Measurements from ENCODE around the gene EGFR.

DNA sequence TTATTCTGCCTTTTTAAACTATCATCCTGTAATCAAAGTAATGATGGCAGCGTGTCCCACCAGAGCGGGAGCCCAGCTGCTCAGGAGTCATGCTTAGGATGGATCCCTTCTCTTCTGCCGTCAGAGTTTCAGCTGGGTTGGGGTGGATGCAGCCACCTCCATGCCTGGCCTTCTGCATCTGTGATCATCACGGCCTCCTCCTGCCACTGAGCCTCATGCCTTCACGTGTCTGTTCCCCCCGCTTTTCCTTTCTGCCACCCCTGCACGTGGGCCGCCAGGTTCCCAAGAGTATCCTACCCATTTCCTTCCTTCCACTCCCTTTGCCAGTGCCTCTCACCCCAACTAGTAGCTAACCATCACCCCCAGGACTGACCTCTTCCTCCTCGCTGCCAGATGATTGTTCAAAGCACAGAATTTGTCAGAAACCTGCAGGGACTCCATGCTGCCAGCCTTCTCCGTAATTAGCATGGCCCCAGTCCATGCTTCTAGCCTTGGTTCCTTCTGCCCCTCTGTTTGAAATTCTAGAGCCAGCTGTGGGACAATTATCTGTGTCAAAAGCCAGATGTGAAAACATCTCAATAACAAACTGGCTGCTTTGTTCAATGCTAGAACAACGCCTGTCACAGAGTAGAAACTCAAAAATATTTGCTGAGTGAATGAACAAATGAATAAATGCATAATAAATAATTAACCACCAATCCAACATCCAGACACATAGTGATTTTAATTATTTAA, 151.7 kb downstream of the EGFR start:
- TF ChIP-seq POLR2A (IDR thresholded peaks at IDR 0.05): no peak
- TF ChIP-seq, protein P1, sequence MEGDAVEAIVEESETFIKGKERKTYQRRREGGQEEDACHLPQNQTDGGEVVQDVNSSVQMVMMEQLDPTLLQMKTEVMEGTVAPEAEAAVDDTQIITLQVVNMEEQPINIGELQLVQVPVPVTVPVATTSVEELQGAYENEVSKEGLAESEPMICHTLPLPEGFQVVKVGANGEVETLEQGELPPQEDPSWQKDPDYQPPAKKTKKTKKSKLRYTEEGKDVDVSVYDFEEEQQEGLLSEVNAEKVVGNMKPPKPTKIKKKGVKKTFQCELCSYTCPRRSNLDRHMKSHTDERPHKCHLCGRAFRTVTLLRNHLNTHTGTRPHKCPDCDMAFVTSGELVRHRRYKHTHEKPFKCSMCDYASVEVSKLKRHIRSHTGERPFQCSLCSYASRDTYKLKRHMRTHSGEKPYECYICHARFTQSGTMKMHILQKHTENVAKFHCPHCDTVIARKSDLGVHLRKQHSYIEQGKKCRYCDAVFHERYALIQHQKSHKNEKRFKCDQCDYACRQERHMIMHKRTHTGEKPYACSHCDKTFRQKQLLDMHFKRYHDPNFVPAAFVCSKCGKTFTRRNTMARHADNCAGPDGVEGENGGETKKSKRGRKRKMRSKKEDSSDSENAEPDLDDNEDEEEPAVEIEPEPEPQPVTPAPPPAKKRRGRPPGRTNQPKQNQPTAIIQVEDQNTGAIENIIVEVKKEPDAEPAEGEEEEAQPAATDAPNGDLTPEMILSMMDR (IDR thresholded peaks at IDR 0.05): no peak
